Vagina (tissue), 2 donors: ENCODE results near the gene ACVRL1.

Source experiments
- POLR2A ChIP-seq, 2 donors: fragments of 450-650 bp; IDR thresholded peaks; one replicate each; pipeline ENCODE4 v1.6.1; 2017; ENCODE audit warnings: antibody characterized with exemption in 2 of 2, mild to moderate bottlenecking in 2 of 2, moderate library complexity in 2 of 2
- TF ChIP-seq, protein P1 (sequence below), 3 experiments: fragments of 450-650 bp in 2 of 3; fragments of 200-600 bp in 1 of 3; sonication (generic) in 1 of 3; IDR thresholded peaks; one replicate each; pipeline ENCODE4 v1.5.1; 2017 to 2019; ENCODE audit warnings: antibody characterized with exemption in 3 of 3, mild to moderate bottlenecking in 2 of 3, moderate library complexity in 2 of 3

- TF ChIP-seq, protein P1, sequence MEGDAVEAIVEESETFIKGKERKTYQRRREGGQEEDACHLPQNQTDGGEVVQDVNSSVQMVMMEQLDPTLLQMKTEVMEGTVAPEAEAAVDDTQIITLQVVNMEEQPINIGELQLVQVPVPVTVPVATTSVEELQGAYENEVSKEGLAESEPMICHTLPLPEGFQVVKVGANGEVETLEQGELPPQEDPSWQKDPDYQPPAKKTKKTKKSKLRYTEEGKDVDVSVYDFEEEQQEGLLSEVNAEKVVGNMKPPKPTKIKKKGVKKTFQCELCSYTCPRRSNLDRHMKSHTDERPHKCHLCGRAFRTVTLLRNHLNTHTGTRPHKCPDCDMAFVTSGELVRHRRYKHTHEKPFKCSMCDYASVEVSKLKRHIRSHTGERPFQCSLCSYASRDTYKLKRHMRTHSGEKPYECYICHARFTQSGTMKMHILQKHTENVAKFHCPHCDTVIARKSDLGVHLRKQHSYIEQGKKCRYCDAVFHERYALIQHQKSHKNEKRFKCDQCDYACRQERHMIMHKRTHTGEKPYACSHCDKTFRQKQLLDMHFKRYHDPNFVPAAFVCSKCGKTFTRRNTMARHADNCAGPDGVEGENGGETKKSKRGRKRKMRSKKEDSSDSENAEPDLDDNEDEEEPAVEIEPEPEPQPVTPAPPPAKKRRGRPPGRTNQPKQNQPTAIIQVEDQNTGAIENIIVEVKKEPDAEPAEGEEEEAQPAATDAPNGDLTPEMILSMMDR (IDR thresholded peaks at IDR 0.05) = no peak
- no peak for TF ChIP-seq POLR2A (IDR thresholded peaks at IDR 0.05)
These were observed 1.7 kb downstream of the ACVRL1 start for GRCh38 chr12:51908876-51909592.
